Inflammatory macrophage treated with lipopolysaccharide for 1 hour (primary cell): ENCODE results near the gene C22orf23.

Experiments
- DNase-seq, 2 donors: peaks; one replicate each; pipeline ENCODE4 v3.0.0-alpha.2; 2020 to 2022

The C22orf23 gene

DNA sequence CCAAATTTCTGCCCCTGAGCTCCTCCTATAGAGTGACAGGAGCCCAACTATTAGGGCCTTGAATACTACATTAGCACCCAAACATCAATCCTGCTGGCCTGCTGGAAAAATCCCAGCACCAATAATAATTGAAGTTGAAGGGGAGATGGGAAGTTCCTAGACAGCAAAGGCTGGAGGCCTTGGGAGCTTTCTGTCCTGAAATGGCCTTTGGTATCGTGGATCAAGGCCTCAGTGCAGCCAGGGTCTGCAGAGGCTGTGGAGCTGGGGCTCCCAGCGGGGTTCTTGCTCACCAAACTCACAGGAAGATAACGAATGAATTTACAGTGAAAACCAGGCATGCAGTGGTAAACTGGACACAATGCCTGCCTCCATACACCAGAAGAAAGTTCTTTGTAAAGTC, 56.5 kb downstream of the C22orf23 start:
- no peak for DNase-seq

DNA sequence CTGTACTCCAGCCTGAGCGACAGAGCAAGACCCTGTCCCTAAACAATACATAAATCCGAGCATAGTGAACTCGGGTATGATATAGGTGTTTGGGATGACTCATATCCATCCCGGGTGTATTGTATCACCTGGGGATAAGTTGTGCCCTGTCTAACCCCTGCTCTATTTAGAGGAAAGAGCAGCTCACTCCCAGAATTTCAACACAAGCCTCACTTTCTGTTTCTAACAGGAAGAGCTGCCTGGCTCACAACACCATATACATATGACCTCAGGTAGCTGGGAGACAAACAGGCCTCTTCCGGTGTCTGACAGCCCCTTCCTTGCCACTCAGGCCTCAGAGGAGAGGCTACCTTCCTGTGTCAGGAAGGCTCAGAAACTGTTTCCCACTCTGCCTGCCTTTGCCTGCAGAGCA, 57.2 kb downstream of the C22orf23 start:
- peak in 1 of 2 donors; percentile 70 for DNase-seq

DNA sequence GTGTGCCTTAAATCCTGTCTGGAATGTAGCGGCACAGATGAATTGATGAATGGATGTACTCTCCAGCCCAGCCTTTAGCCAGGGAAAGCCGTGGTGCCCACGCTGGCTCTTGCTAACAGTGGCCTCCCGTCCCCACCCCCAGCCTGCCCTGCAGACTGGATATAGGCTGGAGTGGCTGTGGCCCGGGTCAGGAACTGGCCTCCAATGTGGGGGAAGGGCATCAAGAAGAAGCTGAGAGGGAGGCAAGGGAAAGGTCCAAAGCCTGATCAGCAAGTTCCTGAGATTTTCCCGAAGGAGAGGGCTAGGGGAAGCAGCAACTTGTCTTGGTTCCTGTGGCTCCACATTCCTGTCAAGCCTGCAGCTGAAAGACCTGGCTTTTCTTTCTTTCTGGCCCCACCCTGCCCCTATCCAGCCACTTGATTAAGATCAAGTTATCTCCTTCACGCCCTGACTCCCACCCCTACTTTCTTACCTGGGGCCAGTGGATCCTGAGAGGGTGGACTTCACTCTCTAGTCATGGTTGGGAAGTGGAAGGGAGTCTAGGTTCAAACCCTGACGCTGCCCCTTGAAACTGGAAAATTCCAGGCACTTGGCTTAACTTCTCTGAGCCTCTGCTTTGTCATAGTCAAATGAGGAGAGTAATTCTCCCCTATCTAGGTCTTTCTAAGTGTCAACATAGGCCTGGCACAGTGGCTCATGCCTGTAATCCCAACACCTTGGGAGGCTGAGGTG, 58.3 kb downstream of the C22orf23 start:
- DNase-seq, result no peak

DNA sequence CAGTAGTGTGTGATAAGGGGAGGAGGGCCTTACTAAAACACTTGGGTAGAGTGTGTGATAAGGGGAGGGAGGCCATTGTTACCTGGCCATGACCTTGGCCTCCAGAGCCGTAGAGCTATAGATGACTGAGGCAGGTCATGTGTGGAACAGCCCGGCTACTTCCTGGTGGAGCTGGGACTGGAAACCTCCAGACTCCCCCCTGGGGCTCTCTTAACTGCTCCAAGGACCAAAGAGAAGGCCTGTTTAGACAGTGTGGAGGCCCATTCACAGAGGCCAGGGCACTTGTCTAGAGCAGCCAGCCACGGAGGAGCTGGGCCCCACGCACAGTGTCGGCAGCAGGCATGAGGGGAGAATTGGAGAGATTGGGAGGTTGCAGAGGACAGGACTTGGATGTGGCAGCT, 59.8 kb downstream of the C22orf23 start:
- no peak for DNase-seq
